Esophagus muscularis mucosa (tissue), 4 donors: ENCODE results near the gene SH3PXD2B. TPM values are rescaled to one million over a fixed set of nuclear protein-coding genes. Genes with fewer than 3 reads are reported as not detected.

ENCODE experiments used
- DNase-seq: peaks from one replicate; pipeline ENCODE4 v3.0.0-alpha.2; 2017; ENCODE audit errors: extremely low spot score
- H3K27ac ChIP-seq, 4 donors: fragments of 200-600 bp; sonication (generic); replicated peaks in 1 of 4; 1 replicate in 3 of 4; 2 replicates in 1 of 4; pipeline ENCODE4 v1.5.1; 2016 to 2019; ENCODE audit warnings: mild to moderate bottlenecking in 1 of 4
- H3K27me3 ChIP-seq, 4 donors: fragments of 200-600 bp; sonication (generic); one replicate each; pipeline versions ENCODE4 v1.5.1 to v1.6.0; 2016 to 2019
- H3K36me3 ChIP-seq, 4 donors: fragments of 200-600 bp; sonication (generic); one replicate each; pipeline ENCODE4 v1.5.1; 2016 to 2019
- H3K4me1 ChIP-seq, 4 donors: fragments of 200-600 bp; sonication (generic); one replicate each; pipeline ENCODE4 v1.5.1; 2016 to 2019
- H3K4me3 ChIP-seq, 4 donors: fragments of 200-600 bp; sonication (generic); 1 replicate in 2 of 4; 2 replicates in 2 of 4; pipeline ENCODE4 v1.5.1; 2016 to 2019; ENCODE audit warnings: mild to moderate bottlenecking in 4 of 4, moderate library complexity in 1 of 4
- H3K9me3 ChIP-seq, 4 donors: fragments of 200-600 bp; sonication (generic); 1 replicate in 3 of 4; 2 replicates in 1 of 4; pipeline ENCODE4 v1.5.1; 2016 to 2019
- CTCF ChIP-seq, 3 experiments: fragments of 200-600 bp in 2 of 3; fragments of 450-650 bp in 1 of 3; sonication (generic) in 2 of 3; IDR thresholded peaks; one replicate each; pipeline ENCODE4 v1.5.1; 2017 to 2019; ENCODE audit warnings: antibody characterized with exemption in 3 of 3, mild to moderate bottlenecking in 2 of 3, moderate library complexity in 1 of 3
- EP300 ChIP-seq: sonication (generic); formaldehyde crosslinking; IDR thresholded peaks from one replicate; pipeline ENCODE4 v1.6.1; 2017; ENCODE audit warnings: antibody characterized with exemption
- POLR2A ChIP-seq: fragments of 450-650 bp; IDR thresholded peaks from one replicate; pipeline ENCODE4 v1.6.1; 2017; ENCODE audit warnings: antibody characterized with exemption, moderate library complexity, mild to moderate bottlenecking, low read depth
- POLR2AphosphoS5 ChIP-seq, 2 donors: sonication (generic); formaldehyde crosslinking; IDR thresholded peaks; one replicate each; pipeline ENCODE4 v1.6.1; 2017; ENCODE audit warnings: antibody characterized with exemption in 2 of 2
- WGBS: methylation state at CpG from one replicate; pipeline ENCODE4 v1.1.5; 2018; 5-methylcytosine and 5-hydroxymethylcytosine counted together
- intact Hi-C: fragments of 100-400 bp; cut with DNase I; formaldehyde crosslinking; loops from one replicate; pipeline ENCODE4 v1.15.1; 2023
- total RNA-seq, 4 donors: library from RNA; depleted of rRNA; stranded (reverse); fragments of >200 nt; gene quantifications; one replicate each; pipeline versions ENCODE4 v1.1.0 to v1.2.1, GENCODE V29; 2016

Gene SH3PXD2B
- total RNA-seq, 4 donors from 2014 or later: 41.5 to 66.5 (median 49.2) TPM

- DNase-seq: no peak
- Histone ChIP-seq H3K27ac (no peak overlapping the region), H3K27me3 (no peaks in the 10 kb centered on the region), H3K4me1 (peaks cover 9 to 14% (median 9%) of the 10 kb centered on the region in 4 donors), H3K4me3 (no peak overlapping the region), H3K9me3 (no peaks in the 10 kb centered on the region), H3K36me3 (no peaks in the 10 kb centered on the region)
- TF ChIP-seq CTCF (IDR thresholded peaks at IDR 0.05) (no peak), POLR2A (no peak), POLR2AphosphoS5 (IDR thresholded peaks at IDR 0.05) (no peak), EP300 (no peak)
- 92% methylated on average over 3 of the region's 3 CpGs for WGBS
- intact Hi-C loops: loop anchor here (2.0 to 10.0 kb wide), 2 partner anchors 163 to 457 kb away; partner anchors contain the start of gene NEURL1B
Observed at GRCh38 chr5:172478256-172478655, 23.9 kb upstream of the SH3PXD2B start.

- H3K4me3 ChIP-seq: no peak overlapping the region
- H3K27ac ChIP-seq: no peak overlapping the region
- intact Hi-C loops: loop anchor here (10.0 kb wide), 1 partner anchor 457 kb away; no protein-coding TSS in a partner anchor
- DNase-seq: no peak
- WGBS: 48% methylated on average over 4 of the region's 4 CpGs
- H3K27me3 ChIP-seq: no peaks in the 10 kb centered on the region
- TF ChIP-seq POLR2A: no peak
- TF ChIP-seq CTCF (IDR thresholded peaks at IDR 0.05): no peak
- no peak for TF ChIP-seq POLR2AphosphoS5 (IDR thresholded peaks at IDR 0.05)
- no peak for TF ChIP-seq EP300
- peaks cover 9 to 14% (median 9%) of the 10 kb centered on the region in 4 donors for H3K4me1 ChIP-seq
- no peaks in the 10 kb centered on the region for H3K9me3 ChIP-seq
- no peaks in the 10 kb centered on the region for H3K36me3 ChIP-seq
Observed at GRCh38 chr5:172477466-172477865, 23.1 kb upstream of the SH3PXD2B start.

DNA sequence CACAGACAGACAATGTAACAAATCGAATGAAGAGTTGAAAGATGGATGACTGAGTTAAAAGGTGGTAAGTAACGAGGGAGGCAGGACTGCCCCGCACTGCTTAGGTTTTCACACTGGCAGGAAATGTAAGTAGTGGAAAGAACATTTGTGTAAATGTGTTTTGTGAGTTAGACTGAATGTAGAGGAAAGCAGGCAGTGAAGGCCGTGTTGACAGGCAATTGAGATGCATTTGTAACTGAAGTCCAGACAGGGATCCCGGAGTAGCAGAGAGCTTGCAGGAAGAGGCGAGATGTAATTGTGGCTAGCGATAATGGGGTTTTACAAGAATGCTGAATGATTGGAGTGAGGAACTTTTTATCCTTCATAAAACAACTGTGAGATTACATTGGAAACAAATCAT lies 20.0 kb upstream of the SH3PXD2B start:
- no peak overlapping the region for H3K27ac ChIP-seq
- H3K36me3 ChIP-seq: no peaks in the 10 kb centered on the region
- 82% methylated on average over 7 of the region's 7 CpGs for WGBS
- no peak for DNase-seq
- intact Hi-C loops: loop anchor here (10.0 kb wide), 1 partner anchor 461 kb away; no protein-coding TSS in a partner anchor
- no peaks in the 10 kb centered on the region for H3K9me3 ChIP-seq
- no peak for TF ChIP-seq CTCF (IDR thresholded peaks at IDR 0.05)
- no peak for TF ChIP-seq EP300
- TF ChIP-seq POLR2A: no peak
- no peak for TF ChIP-seq POLR2AphosphoS5 (IDR thresholded peaks at IDR 0.05)
- no peak overlapping the region for H3K4me3 ChIP-seq
- H3K4me1 ChIP-seq: peaks cover 3 to 10% (median 4%) of the 10 kb centered on the region in 4 donors
- H3K27me3 ChIP-seq: no peaks in the 10 kb centered on the region

- intact Hi-C loops: loop anchor here (10.0 kb wide), 1 partner anchor 461 kb away; no protein-coding TSS in a partner anchor
- TF ChIP-seq POLR2AphosphoS5 (IDR thresholded peaks at IDR 0.05): no peak
- TF ChIP-seq POLR2A: no peak
- TF ChIP-seq CTCF (IDR thresholded peaks at IDR 0.05): no peak
- no peak for TF ChIP-seq EP300
- H3K4me3 ChIP-seq: no peak overlapping the region
Observed at GRCh38 chr5:172473427-172473826, 19.1 kb upstream of the SH3PXD2B start.

GRCh38 chr5:172469697-172470096 lies 15.4 kb upstream of the SH3PXD2B start:
- DNase-seq: no peak
- no peaks in the 10 kb centered on the region for H3K36me3 ChIP-seq
- WGBS: 35% methylated on average over 1 of the region's 7 CpGs
- intact Hi-C loops: loop anchor here (10.0 kb wide), 1 partner anchor 465 kb away; no protein-coding TSS in a partner anchor
- no peaks in the 10 kb centered on the region for H3K4me1 ChIP-seq
- H3K27me3 ChIP-seq: no peaks in the 10 kb centered on the region
- no peak overlapping the region for H3K4me3 ChIP-seq
- peaks cover 0 to 5% (median 0%) of the 10 kb centered on the region in 4 donors for H3K9me3 ChIP-seq
- TF ChIP-seq POLR2A (no peak), CTCF (IDR thresholded peaks at IDR 0.05) (no peak), POLR2AphosphoS5 (IDR thresholded peaks at IDR 0.05) (no peak), EP300 (no peak)
- no peak overlapping the region for H3K27ac ChIP-seq

More at GRCh38 chr5:172473427-172473826, 19.1 kb upstream of the SH3PXD2B start:
- H3K27me3 ChIP-seq: no peaks in the 10 kb centered on the region
- H3K36me3 ChIP-seq: no peaks in the 10 kb centered on the region
- WGBS: 87% methylated on average over 5 of the region's 5 CpGs
- H3K27ac ChIP-seq: no peak overlapping the region
- no peak for DNase-seq
- peaks cover 0 to 7% (median 1%) of the 10 kb centered on the region in 4 donors for H3K4me1 ChIP-seq
- H3K9me3 ChIP-seq: peaks cover 0 to 1% (median 0%) of the 10 kb centered on the region in 4 donors
